CD4-positive, alpha-beta T cell treated with Interferon gamma for 1 hour (primary cell): Measurements from ENCODE around the gene SWI5.
A peak's percentile ranks its signal among the peaks of the same experiment; 100 is the strongest.
"Not testable (repeated sequence)": the region's sequence is repeated elsewhere in the genome, so short reads cannot be mapped to it uniquely, and the experiment has no call there.

Experiments used
- DNase-seq: peaks from one replicate; pipeline ENCODE4 v3.0.0-alpha.2; 2020

SWI5 gene

DNA sequence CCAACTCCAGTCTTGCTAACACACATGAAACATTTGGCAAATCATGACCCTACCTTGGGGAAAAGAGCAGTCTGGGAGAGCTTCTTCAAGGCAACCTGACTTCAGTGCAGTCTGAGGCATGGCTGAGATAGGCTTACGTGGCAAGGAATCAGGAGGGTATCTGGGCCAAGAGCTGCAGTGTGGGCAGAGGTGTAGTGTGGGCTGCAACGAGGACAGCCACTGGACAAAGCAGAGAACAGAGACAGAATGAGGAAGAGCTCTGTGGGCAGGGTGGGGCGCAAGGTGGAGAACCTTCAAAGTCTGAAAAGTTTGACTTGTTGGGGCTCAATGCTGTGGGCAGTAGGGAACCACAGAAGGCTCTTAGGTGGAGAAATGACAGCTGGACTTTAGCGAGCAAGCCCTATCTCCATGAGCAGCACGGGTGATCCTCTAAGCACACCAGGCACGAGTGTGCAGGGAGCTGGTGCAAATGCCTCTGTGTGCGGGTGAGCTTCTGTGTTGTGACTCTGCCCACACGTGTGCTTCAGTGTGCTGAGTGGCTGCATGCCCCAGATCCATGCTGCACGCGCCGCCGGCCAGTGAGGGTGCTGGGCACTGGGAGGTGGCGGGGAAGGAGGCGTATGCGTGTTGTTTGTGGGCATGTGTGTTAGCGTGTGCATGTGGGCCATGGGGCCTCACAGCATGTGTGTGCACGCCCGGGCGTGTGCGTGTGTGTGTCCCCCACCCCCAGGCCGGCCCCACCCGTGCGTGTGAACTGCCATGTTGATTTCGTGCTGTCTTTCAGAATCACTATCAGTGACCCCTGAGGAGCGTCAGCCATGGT, 23.5 kb upstream of the SWI5 start:
- no peak for DNase-seq

DNA sequence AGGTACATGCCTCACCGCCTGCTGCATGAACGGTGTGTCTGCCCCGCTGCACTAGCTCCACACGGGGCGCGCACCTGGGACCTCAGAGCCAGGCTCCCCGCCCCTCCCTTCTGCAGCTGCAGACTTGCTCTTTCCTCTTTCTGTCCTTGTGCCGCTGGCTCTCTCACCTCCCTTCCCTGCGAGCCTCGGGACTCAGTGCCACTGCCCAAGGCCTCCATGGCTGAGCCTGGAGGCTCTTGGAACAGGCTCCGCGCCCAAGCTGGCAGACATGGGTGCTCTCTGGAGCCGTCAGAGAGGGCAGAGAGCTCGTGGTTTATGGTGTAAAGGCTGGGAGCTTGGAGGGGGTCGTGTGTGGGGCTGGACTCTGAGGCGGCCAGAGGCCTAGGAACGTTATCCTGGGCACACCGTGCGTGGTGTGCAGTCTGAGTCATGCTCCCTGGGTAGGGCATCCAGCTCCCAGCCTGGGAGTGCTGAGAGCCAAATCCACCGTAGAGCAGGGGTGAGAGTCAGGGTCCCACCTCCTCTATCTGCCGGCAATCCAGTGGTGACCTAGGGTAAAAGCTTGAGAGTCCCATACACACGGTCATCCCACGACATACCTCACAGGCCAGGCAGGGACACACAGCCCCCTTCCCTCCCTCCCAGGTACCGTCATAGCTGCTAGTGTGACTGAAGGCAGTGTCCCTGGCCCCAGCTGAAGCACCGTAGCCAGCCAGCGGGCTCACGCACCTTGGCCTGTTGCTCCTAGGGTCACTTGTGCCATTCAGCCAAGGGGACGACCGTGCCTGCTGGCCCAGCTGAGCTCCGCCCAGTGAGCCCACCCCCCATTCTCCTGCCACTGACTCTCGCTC, 22.7 kb upstream of the SWI5 start:
- no peak for DNase-seq

DNA sequence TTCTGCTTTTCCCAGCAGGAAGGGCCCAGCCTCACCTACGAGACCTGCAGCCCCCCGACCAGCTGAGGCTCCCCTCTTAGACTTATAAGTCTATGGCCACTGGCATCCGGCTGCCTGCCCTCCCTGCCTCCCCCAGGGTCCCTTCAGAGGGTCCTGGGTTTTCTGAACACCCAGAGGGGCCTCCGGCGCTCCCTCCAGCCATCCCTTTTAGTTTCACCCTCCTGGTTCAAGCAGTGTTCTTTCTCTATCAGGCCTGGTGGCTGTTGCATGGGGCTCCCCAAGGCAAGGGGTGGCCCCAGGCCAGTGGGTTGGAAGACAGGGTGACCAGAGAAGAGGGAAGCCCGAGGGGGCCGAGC, 22.1 kb upstream of the SWI5 start:
- no peak for DNase-seq

DNA sequence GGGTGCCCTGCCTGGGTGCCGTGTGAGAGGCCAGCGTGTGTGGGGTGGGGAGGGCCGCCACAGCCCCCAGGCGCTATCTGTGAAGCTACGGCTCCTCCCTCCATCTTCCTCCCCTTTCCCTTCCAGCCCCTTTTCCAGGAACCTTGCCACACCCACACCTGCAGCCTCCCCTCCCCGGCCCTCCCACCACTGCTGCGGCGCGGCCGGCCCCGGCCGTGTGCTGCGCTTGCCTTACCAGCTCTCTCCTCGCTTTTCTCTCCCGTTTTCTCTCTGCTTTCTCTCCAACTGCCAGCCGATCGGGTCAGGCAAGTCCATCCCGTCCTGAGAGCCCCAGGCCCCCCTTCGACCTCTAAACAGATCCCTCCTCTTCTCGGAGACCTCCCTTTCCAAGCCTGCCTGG, 21.7 kb upstream of the SWI5 start:
- no peak for DNase-seq

DNA sequence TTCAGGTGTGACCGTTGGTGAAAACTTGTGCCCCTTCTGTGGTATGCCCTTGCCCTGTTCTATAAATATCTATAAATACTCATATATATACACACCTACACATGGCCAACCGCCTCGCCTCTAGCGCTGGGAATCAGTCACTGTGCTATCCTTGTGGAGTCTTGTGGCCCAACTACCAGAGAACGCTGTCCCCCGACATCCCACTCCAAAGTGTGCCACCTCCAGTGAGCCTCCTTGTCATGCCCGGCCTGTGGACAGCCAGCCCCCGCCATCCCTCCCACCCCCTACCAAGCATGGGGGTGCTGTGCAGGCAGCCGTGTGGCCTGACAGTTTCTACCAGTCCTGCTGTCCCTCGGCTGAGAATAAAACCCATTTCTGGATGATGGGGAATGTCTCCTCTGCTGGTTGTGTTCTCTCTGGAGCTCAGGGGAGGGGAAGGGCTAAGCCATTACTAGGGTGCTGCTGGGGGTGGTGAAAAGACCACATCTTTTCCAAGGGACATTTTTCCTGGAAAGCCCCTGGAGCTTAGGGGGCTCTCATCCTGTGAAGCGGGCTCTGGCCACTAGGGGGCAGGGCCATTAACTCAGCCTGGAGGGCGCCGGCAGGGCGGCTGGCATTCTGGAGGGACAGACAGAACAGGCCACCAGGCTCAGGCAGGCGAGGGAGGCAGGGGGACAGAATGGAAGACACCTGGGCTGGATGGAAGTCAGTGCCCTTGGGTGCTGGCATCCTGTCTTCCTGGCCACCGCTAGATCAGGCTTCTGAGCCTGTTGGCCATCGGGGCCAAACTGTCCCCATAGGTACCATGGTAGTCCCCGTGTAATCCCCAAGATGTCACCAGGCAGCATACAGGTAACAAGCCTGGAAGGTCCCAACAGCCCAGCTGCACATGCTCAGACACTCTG, 21.0 kb upstream of the SWI5 start:
- peak; percentile 40 for DNase-seq

DNA sequence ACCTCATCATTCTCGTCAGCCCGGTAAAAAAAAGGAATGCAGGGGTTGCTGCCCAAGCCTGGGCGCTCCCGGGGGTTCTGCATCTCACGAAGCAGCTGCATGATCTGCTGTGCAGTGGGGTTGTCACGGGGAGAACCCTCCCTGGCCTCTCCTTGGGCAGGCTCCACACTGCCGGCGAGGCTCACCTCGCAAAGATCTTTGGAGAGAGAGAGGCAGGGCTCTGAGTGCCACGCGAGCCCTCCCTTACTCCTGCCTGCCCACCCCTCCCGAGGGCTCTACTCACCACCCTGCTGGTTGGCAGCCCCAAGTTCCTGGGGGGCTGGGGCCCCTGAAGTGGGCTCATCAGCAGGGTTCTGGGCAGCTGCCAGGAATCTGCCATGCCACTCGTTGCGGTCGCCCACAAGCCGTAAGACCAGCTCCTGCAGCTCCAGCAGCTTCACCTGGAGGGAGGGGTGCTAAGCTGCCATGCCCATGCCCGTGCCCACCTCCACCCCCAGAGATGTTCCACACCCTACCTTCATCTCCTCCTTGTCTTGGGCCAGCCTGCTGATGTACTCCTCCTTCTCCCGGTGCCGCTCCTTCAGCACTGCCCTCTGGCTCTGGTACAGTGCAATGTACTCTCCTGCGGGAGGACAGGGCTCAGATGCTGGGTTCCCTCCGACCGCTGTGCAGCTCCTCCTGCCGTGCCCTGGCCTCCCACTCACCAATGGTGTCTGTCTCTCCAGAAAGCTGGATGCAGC, 18.8 kb upstream of the SWI5 start:
- no peak for DNase-seq

DNA sequence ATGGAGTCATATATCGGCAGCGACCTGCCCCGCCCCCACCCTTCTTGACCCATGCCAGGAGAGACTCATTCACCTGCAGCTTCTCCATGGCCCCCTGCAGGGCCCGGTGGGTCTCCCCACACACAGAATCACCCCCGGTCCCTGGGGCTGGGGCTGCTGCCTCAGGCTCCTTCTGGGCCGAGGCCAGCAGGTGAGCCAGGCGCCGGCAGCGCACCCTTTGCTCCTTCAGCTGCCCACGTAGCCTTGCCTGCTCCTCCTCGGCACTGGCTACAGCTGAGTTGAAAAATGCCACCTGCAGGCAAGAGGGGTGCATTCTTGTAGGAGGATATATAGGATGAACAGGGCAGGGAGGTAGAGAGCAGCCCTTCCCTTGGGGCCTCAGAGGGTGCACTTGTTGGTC, 18.2 kb upstream of the SWI5 start:
- DNase-seq = no peak

DNA sequence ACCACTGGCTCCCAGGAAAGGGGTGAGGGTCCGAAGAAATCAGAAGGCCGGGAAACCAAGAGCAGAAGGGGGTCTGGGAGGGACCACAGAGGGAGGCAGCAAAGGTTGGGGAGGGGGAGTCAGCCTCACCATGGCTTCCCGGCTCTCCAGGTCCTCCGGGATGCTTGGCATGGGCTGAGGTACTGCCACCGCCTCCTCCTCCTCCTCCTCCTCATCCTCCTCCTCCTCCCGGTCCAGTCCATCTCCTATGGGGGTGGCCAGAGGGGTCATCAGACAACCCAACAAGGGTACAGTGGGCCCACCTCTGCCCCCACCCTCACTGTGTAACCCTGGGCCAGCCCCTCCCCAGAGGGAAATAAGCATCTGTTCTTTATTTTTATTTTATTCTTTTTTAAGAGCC, 17.8 kb upstream of the SWI5 start:
- no peak for DNase-seq

DNA sequence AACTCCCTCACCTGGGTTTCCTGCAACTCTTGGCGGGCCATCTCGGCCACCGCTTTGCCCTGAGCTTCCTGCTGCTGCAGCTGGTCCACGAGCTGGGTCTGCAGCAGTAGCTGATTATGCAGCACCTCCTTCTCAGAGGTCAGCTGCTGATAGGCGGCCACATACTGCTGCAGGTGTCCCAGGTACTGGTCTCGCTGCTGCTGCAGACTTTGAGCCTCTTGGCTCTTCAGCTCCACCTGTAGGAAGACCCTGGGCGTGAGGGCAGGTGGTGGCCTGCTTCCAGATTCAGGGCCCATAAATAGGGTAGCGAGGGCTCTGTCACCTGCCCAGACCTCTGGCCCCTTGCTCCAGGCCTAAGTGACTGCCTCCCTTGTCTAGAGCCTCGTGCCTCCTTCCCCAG, 16.9 kb upstream of the SWI5 start:
- DNase-seq = no peak

DNA sequence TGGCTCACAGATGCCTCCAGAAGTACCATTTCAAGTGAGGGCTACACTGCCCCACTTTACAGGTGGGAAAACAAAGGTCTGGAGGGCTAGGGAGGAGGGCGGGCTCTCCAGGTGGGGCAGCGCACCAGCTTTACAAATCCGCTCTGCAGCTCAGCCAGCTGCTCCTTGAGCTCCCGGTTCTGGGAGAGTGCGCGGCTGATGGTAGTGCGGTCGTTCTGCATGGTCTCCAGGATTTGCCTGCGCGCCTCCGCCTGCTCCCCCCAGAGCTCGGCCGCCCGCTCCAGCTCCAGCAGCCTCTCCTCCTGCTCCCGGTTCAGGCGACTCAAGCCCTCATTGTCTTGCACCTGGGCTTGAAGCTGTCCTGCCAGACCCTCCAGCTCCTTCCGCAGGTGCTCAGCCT, 15.7 kb upstream of the SWI5 start:
- DNase-seq = no peak

DNA sequence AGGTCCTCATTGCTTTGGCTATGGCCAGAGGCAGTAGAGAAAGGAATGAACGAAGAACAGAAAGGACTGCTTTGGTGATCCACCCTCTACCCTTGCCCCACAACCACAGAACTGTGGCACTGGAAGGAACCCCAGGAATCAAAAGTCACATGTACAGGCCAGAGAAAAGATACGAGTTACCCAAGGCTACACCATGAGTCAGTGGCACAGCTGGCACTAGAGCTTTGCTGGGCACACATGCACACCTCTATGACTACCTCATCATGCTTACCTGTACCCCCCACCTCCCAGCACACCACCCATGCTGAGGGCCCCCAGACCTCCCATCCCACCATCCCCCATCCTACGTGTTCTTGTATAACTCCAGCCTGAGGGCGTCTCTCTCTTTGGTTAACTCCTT, 13.4 kb upstream of the SWI5 start:
- no peak for DNase-seq

DNA sequence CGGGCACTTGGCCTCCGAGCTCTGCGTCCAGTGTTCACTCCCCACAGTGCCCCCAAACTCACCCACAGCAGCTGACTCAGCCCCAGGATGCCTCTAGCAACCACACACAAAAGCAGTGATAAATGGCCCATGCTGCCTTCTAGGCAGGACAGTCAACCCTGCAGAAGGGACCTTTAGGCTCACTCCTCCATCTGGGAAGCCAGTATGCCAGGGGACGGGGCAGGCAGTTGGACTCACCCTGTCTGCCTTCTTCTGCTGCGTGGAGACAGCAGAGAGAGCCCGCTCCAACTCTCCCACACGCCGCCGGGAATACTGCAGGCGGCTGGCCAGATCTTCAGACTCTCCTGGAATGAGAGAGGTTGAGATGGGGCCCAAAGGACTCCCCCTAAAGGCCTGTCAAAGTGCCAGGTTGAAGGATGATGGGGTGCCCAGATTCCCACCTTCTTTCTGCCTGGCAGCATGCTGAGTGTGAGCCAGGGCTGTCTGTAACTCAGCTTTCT, 10.7 kb upstream of the SWI5 start:
- DNase-seq = no peak

DNA sequence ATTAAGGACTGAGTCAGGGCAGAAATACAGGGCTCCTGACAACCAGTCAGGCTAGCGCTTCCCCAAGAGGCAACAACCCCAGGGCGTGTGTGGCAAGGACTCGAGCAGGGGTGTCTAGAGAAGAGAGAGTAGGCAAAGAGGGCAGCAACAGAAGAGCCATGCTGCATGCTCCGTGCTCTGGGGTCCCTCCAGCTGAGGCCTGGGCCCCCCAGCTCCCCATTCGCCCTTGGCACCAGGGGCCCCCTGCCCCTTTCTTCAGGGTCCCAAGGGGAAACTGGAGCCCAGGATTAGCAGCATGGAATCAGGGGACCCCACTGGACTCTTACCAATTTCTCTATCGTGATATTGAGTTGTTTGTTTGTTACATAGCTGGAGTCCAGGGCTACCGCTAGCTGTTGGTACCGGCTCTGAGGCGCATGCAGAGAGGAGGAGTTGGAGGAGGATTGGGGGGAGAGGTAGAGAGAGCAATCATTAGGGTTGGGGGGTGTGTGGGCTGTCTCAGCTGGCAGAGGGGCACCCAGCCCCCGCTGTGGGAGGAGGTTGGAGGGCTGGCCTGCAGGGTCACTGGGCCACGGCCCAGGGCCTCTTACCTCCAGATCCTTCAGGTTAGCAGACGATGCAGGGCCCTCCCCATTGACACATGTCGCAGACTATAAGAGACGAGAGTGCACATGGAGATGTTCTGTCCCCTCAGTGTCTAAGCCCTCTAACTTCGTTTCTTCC, 9.0 kb upstream of the SWI5 start:
- no peak for DNase-seq

DNA sequence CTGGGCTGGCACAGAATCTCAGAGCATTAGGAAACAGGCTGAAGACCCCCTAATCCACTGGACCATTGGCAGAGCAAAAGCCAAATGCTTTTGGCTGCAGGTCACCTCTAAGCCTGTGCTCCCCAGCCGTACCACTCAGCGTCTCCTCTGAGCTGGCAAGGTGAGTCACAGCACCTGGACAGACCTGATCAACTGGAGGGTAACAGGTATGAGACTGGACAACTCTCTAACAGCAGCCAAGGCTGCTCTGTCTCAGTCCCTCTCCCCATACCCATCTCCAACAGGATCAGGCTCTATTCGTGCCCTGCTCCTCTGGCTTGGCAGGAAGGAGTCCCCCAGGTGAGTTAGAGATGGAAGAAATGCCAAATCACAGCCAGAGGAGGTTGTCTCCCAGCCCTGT, 5.0 kb upstream of the SWI5 start:
- no peak for DNase-seq

DNA sequence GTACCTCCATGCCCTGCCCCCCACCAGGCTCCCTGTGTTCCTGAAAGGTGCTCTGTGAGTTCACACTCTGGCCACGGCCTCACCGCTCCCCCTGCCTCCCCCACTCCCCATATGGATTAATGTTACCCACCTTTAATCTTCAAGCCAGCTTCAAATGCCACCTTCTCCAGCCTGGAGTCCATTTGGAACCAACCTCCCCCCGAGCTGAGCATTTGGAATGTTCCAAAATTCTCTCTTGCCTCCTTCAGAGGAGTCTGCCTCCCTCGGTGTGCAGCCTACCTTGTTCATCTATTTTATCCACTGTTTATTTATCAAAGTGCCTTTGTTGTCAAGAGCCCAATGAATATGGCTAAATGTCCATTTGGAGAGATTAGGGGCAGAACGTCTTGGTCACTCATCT, 4.6 kb upstream of the SWI5 start:
- DNase-seq = no peak

DNA sequence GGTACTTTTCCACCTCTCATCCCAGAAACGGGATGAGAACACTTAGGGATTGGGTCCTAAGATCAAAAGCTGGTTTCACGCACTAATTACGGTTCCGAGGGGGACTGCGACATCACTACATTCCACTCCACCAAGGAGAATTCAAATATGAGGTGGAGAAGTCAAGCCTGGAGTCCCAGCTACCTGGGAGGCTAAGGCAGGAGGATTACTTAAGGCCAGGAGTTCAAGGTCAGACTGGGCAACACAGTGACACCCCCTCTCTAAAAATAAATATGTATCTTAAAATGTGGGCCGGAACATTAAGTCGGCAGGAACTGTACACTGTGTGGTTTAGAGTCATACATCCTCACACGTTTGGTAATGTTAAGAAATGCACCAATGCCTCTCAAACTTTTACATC, 1.8 kb upstream of the SWI5 start:
- no peak for DNase-seq

DNA sequence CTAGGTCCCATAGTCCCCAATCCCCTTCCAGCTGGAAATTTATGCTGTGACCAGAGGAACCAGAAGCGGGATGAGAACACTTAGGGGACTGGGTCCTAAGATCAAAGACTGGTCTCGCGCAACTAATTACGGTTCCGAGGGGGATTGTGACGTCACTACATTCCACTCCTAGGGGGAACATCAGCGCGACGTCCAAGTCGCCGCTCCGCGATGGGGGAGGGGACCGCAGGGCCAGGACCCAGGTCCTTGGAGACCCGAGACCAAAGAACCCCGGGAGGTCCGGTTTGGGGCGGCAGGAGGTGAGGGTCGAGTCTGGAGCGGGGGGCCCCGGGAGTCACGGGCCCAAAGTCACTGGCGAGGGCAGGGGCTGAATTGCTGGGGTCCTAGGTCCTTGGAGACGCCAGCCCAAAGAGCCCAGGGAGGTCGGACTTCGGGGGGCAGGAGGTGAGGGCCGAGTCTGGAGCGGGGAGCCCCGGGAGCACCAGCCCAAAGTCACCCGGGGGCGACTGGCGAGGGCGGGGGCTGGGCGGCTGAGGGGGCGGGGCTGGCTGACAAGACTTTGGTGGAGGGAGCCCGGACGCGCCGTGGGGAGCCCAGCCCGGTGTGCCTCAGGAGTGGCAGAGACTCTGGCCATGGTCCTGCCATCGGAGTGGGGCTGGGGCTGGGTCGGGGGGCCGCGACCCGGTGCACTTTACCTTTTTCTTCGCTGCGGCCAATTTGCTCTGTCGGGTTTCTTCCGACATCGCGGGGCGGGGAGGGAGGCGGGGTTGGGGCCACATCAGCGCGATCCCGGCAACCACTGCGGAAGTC, 673 bp upstream of the SWI5 start, which contains the start of gene GOLGA2:
GOLGA2 (minus strand) TSS at position 810 of the 810 bp plus-strand sequence; CDS start at position 779, 31 bp downstream.
- DNase-seq = no peak

DNA sequence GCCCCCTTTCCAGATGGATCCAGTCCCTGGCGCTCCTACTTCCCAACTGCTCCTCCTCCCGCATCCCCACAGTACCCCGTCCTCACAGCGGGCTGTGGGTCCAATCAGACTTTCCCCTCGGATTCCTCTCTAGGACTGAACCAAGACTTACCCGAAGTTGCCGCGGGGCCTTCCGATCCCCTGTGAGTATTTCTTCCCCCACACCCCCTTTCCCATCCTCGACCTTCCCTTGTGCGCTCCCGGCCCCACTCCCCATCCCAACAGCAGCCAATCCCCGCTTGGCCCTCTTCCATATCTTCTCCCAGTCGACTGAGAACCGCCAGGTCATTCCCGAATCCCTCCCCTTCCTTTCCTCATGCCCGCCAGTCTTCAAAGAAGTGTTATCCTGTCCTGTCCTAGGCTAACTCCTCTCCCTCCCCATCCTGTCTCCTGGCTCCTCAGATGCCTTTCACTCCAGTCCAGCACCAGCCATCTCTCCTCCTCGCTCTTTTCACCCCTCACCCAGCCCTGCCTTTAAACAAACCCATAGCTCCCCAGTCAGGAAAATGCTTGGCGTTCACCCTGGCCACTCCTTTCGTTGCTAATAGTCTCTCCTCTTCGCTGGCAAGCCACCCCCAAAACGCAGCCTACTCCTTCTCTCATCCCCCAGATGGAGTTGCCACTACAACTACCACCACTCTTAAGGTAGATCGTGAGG, 646 bp downstream of the SWI5 start:
- no peak for DNase-seq

DNA sequence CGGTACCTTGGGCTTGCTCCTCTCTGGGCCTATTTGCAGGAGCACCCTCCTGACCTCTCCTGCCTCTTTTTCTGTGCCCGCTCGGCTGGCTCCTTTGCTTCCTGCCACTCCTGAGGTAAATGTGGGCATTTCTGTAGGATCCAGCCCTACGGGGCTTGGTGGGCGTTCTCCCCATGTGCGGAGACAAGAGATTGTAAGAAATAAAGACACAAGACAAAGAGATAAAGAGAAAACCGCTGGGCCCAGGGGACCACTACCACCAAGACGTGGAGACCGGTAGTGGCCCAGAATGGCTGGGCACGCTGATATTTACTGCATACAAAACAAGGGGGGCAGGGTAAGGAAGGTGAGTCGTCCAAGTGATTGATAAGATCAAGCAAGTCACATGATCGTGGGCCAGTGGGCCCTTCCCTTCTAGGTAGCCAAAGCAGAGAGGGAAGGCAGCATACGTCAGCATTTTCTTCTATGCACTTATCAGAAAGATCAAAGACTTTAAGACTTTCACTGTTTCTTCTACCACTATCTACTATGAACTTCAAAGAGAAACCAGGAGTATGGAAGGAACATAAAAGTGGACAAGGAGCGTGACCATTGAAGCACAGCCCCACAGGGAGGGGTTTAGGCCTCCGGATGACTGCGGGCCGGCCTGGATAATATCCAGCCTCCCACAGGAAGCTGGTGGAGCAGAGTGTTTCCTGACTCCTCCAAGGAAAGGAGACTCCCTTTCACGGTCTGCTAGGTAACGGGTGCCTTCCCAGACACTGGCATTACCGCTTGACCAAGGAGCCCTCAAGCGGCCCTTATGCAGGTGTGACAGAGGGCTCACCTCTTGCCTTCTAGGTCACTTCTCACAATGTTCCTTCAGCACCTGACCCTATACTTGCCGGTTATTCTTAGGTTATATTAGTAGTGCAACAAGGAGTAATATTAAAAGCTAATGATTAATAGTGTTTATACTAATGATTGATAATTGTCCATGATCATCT, 3.3 kb downstream of the SWI5 start:
- not testable (repeated sequence) for DNase-seq
